Dedifferentiated amniotic fluid mesenchymal stem cell (primary cell): ENCODE data around the gene FADD.

Source experiments
- DNase-seq: peaks from one replicate; pipeline ENCODE4 v3.0.0-alpha.2; 2016; ENCODE audit errors: extremely low spot score

Gene FADD

GRCh38 chr11:70202920-70203750 is at the start of gene FADD:
Gene FADD (plus strand): TSS chr11:70203296. CDS start chr11:70203460, 164 bp downstream.
- peak; percentile 93 for DNase-seq

GRCh38 chr11:70155386-70155785 is 47.7 kb upstream of the FADD start:
- no peak for DNase-seq

- DNase-seq, result no peak
Observed at GRCh38 chr11:70156291-70157037, 46.6 kb upstream of the FADD start.

GRCh38 chr11:70158201-70158600 is 44.9 kb upstream of the FADD start:
- DNase-seq, result no peak

GRCh38 chr11:70158757-70159389 is 44.2 kb upstream of the FADD start:
- no peak for DNase-seq

GRCh38 chr11:70159627-70160570 is 43.2 kb upstream of the FADD start:
- DNase-seq, result peak; percentile 57

- no peak for DNase-seq
Observed at GRCh38 chr11:70161043-70161625, 42.0 kb upstream of the FADD start.

- no peak for DNase-seq
Observed at GRCh38 chr11:70164705-70165104, 38.4 kb upstream of the FADD start.

- no peak for DNase-seq
Observed at GRCh38 chr11:70167120-70167519, 36.0 kb upstream of the FADD start.

GRCh38 chr11:70167723-70168404 is 35.2 kb upstream of the FADD start:
- no peak for DNase-seq

- no peak for DNase-seq
Observed at GRCh38 chr11:70168405-70168754, 34.7 kb upstream of the FADD start.

- no peak for DNase-seq
Observed at GRCh38 chr11:70169127-70169526, 34.0 kb upstream of the FADD start.

GRCh38 chr11:70169632-70170031 is 33.5 kb upstream of the FADD start:
- DNase-seq, result no peak

- no peak for DNase-seq
Observed at GRCh38 chr11:70170596-70171210, 32.4 kb upstream of the FADD start.

GRCh38 chr11:70173018-70173417 is 30.1 kb upstream of the FADD start:
- DNase-seq, result no peak

GRCh38 chr11:70174547-70175235 is 28.4 kb upstream of the FADD start:
- no peak for DNase-seq

GRCh38 chr11:70175236-70175698 is 27.8 kb upstream of the FADD start:
- DNase-seq, result no peak

GRCh38 chr11:70176940-70177689 is 26.0 kb upstream of the FADD start:
- no peak for DNase-seq

- no peak for DNase-seq
Observed at GRCh38 chr11:70180906-70181305, 22.2 kb upstream of the FADD start.
